ENCODE measurements around the gene TIAM1.

DNA sequence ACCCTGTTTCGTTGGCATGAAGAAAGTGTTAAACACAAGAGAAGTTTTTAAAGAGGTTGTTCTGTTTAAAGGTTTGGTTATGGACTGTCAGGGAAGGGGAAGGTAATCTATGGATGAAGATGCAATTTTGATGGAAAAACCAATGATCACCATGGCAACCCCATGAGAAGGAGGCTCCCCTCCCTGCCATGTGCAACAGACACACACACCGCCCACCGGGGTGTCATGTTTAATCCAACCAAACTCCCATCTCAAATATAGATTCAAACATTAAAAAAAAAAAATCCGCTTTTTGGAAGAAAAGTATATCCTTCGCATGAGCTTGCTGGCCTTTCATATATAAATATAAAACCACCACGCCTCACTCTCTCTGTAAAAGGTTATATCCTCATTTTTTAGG, 224.9 kb downstream of the TIAM1 start:
- TF ChIP-seq EZH2phosphoT487 (IDR thresholded peaks at IDR 0.05; ENCODE audit: insufficient read depth, low read depth) = no peak
- no peak for TF ChIP-seq EZH2 (IDR thresholded peaks at IDR 0.05; ENCODE audit: insufficient read depth, poor library complexity, severe bottlenecking)

All from GM23248 (cell line).